ENCODE data around the gene DPP7.

DPP7 gene

GRCh38 chr9:137085920-137086530 lies 28.5 kb downstream of the DPP7 start:
- no peak for TF ChIP-seq CTCF (IDR thresholded peaks at IDR 0.05)
- H3K4me3 Mint-ChIP-seq, result peak overlapping the region; percentile 85
- H3K27me3 Mint-ChIP-seq (ENCODE audit: low read depth, poor library complexity), result peaks cover 44% of the 10 kb centered on the region
- peak; percentile 40 for DNase-seq
- peaks cover 13% of the 10 kb centered on the region for H3K36me3 Mint-ChIP-seq (ENCODE audit: low read depth)
- peaks cover 24% of the 10 kb centered on the region for H3K4me1 Mint-ChIP-seq
- no peak overlapping the region for H3K27ac Mint-ChIP-seq
- H3K9me3 Mint-ChIP-seq, result no peaks in the 10 kb centered on the region

- no peaks in the 10 kb centered on the region for H3K9me3 Mint-ChIP-seq
- no peak overlapping the region for H3K4me3 Mint-ChIP-seq
- DNase-seq, result no peak
- H3K27ac Mint-ChIP-seq, result no peak overlapping the region
- no peak for TF ChIP-seq CTCF (IDR thresholded peaks at IDR 0.05)
- peaks cover 24% of the 10 kb centered on the region for H3K4me1 Mint-ChIP-seq
- peaks cover 7% of the 10 kb centered on the region for H3K36me3 Mint-ChIP-seq (ENCODE audit: low read depth)
- peaks cover 55% of the 10 kb centered on the region for H3K27me3 Mint-ChIP-seq (ENCODE audit: low read depth, poor library complexity)
These were observed 30.0 kb downstream of the DPP7 start for GRCh38 chr9:137084526-137084925.

DNA sequence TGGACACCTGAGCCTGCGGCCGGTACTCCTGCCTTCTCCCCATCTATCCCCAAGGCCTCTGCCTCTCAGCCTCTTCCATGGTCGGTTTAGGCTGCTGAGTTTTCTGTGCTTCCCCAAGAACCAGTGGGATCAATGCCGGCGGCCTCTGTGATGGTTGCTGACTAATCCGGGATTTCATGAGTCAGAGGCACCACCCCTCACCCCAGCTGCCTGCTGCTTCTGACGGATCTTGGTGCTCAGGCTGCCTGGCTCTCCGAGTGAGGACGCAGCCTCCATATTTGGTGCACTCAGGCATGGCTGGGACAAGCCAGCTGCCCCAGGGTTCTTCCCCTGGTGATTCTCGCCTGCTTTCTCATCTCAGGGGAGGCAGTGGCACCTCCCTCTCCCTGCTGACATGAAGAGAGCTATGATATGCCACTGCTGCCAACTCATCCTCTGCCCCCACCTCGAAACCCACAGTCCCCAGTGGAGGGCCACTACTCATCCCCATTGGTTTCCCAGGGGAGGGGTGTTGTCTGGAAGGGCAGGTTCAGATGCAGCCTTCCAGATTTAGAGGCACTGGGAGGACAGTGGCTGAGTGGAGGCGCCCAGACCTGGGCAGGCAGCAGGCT lies 31.0 kb downstream of the DPP7 start:
- no peak for DNase-seq
- H3K9me3 Mint-ChIP-seq, result no peaks in the 10 kb centered on the region
- no peak overlapping the region for H3K4me3 Mint-ChIP-seq
- H3K27ac Mint-ChIP-seq, result no peak overlapping the region
- H3K27me3 Mint-ChIP-seq (ENCODE audit: low read depth, poor library complexity), result peaks cover 61% of the 10 kb centered on the region
- no peak for TF ChIP-seq CTCF (IDR thresholded peaks at IDR 0.05)
- H3K36me3 Mint-ChIP-seq (ENCODE audit: low read depth), result no peaks in the 10 kb centered on the region
- H3K4me1 Mint-ChIP-seq, result peaks cover 27% of the 10 kb centered on the region

- no peaks in the 10 kb centered on the region for H3K36me3 Mint-ChIP-seq (ENCODE audit: low read depth)
- TF ChIP-seq CTCF (IDR thresholded peaks at IDR 0.05), result no peak
- peaks cover 64% of the 10 kb centered on the region for H3K27me3 Mint-ChIP-seq (ENCODE audit: low read depth, poor library complexity)
- no peak for DNase-seq
- no peak overlapping the region for H3K27ac Mint-ChIP-seq
- H3K9me3 Mint-ChIP-seq, result no peaks in the 10 kb centered on the region
- peaks cover 23% of the 10 kb centered on the region for H3K4me1 Mint-ChIP-seq
- no peak overlapping the region for H3K4me3 Mint-ChIP-seq
These were observed 31.6 kb downstream of the DPP7 start for GRCh38 chr9:137082925-137083290.

GRCh38 chr9:137082222-137082924 lies 32.2 kb downstream of the DPP7 start:
- Mint-ChIP-seq H3K4me3 (no peak overlapping the region), H3K9me3 (no peaks in the 10 kb centered on the region), H3K27ac (no peak overlapping the region), H3K36me3 (ENCODE audit: low read depth) (no peaks in the 10 kb centered on the region), H3K4me1 (peaks cover 18% of the 10 kb centered on the region), H3K27me3 (ENCODE audit: low read depth, poor library complexity) (peaks cover 69% of the 10 kb centered on the region)
- DNase-seq, result no peak
- TF ChIP-seq CTCF (IDR thresholded peaks at IDR 0.05), result no peak

All from nephron progenitor cell (in vitro differentiated cells).